ENCODE results near the gene PRKCA. TPM values are rescaled to one million over a fixed set of nuclear protein-coding genes. Genes with fewer than 3 reads are reported as not detected.

PRKCA gene
- polyA plus RNA-seq, 2 donors, result 1.2 to 1.3 TPM

DNA sequence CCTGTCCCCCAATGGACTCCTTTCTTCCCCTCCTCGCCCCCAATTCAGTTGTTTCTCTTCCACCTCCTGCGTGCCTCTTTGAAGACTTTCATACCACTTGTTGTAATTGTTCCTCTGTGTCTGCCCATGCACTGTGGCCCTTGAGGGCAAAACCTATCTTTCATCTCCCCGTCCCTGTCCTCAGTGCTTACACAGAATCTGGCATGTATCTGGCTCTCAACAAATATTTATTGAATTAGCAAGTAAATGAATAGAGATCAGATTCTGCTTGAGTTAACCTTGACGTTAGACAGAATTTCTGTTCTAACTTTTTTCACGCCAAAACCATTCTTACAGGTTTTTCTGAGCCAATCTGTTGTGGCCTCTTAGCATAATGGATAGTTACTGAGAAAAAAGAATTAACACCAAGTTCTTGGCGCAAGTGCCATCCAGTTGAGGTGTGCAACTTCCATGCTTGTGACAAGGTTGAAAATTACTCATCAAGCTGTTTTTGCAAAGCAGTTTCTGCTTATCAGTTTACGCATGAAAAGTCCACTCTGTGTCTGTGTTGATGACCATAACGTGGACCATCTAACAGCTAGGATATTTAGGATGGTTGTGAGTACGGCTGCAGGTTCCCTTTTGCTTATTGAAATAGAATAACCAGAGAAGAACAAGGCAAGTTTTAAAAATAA, 215.1 kb downstream of the PRKCA start:
- no peak overlapping the region for H3K27ac ChIP-seq (ENCODE audit: low read depth in 2 of 2, low read length in 1 of 2)
- no peak overlapping the region for H3K4me3 ChIP-seq (ENCODE audit: low read depth in 1 of 2, low read length in 2 of 2)
- no peaks in the 10 kb centered on the region for H3K27me3 ChIP-seq (ENCODE audit: control insufficient read depth in 1 of 2, insufficient read depth in 2 of 2, low read length in 2 of 2)
- no peaks in the 10 kb centered on the region for H3K4me1 ChIP-seq (ENCODE audit: control insufficient read depth in 2 of 2, insufficient read depth in 2 of 2, low read length in 1 of 2)
- no peaks in the 10 kb centered on the region for H3K9me3 ChIP-seq (ENCODE audit: control insufficient read depth in 2 of 2, insufficient read depth in 1 of 2, low read depth in 1 of 2, low read length in 1 of 2)
- no peaks in the 10 kb centered on the region for H3K36me3 ChIP-seq (ENCODE audit: control insufficient read depth in 2 of 2, insufficient read depth in 2 of 2, low read length in 1 of 2)
- WGBS, 2 donors, result 85 to 87% methylated on average over 9 of the region's 9 CpGs

- no peaks in the 10 kb centered on the region for H3K27me3 ChIP-seq (ENCODE audit: control insufficient read depth in 1 of 2, insufficient read depth in 2 of 2, low read length in 2 of 2)
- H3K36me3 ChIP-seq (ENCODE audit: control insufficient read depth in 2 of 2, insufficient read depth in 2 of 2, low read length in 1 of 2), result no peaks in the 10 kb centered on the region
- no peaks in the 10 kb centered on the region for H3K4me1 ChIP-seq (ENCODE audit: control insufficient read depth in 2 of 2, insufficient read depth in 2 of 2, low read length in 1 of 2)
- WGBS, 2 donors, result 84 to 88% methylated on average over 4 of the region's 4 CpGs
- H3K27ac ChIP-seq (ENCODE audit: low read depth in 2 of 2, low read length in 1 of 2), result no peak overlapping the region
- no peak overlapping the region for H3K4me3 ChIP-seq (ENCODE audit: low read depth in 1 of 2, low read length in 2 of 2)
- H3K9me3 ChIP-seq (ENCODE audit: control insufficient read depth in 2 of 2, insufficient read depth in 1 of 2, low read depth in 1 of 2, low read length in 1 of 2), result no peaks in the 10 kb centered on the region
These were observed 215.7 kb downstream of the PRKCA start for GRCh38 chr17:66518108-66518507.

- H3K36me3 ChIP-seq (ENCODE audit: control insufficient read depth in 2 of 2, insufficient read depth in 2 of 2, low read length in 1 of 2), result no peaks in the 10 kb centered on the region
- no peak overlapping the region for H3K4me3 ChIP-seq (ENCODE audit: low read depth in 1 of 2, low read length in 2 of 2)
- no peaks in the 10 kb centered on the region for H3K27me3 ChIP-seq (ENCODE audit: control insufficient read depth in 1 of 2, insufficient read depth in 2 of 2, low read length in 2 of 2)
- whole genome bisulfite sequencing, 2 donors, result 45 to 78% methylated on average over 2 of the region's 2 CpGs
- H3K4me1 ChIP-seq (ENCODE audit: control insufficient read depth in 2 of 2, insufficient read depth in 2 of 2, low read length in 1 of 2), result no peaks in the 10 kb centered on the region
- no peak overlapping the region for H3K27ac ChIP-seq (ENCODE audit: low read depth in 2 of 2, low read length in 1 of 2)
- H3K9me3 ChIP-seq (ENCODE audit: control insufficient read depth in 2 of 2, insufficient read depth in 1 of 2, low read depth in 1 of 2, low read length in 1 of 2), result no peaks in the 10 kb centered on the region
These were observed 216.3 kb downstream of the PRKCA start for GRCh38 chr17:66518677-66519076.

DNA sequence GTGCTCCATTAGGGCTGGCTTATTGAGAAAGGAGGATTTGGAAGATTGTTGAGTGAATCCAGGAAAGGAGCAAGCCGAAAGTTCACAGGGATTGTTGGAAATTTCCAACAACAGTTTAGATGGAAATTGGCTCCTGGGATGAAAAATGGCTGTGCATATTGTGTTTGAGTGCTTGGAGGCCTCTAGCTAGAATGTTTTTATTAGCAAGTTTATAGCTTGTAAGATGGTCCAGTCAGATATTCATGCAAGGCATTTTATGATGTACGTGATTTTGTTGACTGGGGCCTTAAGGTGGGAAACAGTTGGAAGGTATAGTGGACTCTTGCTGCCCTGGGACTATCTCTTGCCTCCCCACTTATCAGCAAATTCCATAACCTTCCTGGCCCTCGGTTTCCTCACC, 216.7 kb downstream of the PRKCA start:
- H3K9me3 ChIP-seq (ENCODE audit: control insufficient read depth in 2 of 2, insufficient read depth in 1 of 2, low read depth in 1 of 2, low read length in 1 of 2), result no peaks in the 10 kb centered on the region
- H3K4me3 ChIP-seq (ENCODE audit: low read depth in 1 of 2, low read length in 2 of 2), result no peak overlapping the region
- no peaks in the 10 kb centered on the region for H3K36me3 ChIP-seq (ENCODE audit: control insufficient read depth in 2 of 2, insufficient read depth in 2 of 2, low read length in 1 of 2)
- no peaks in the 10 kb centered on the region for H3K4me1 ChIP-seq (ENCODE audit: control insufficient read depth in 2 of 2, insufficient read depth in 2 of 2, low read length in 1 of 2)
- 84 to 93% methylated on average over 3 of the region's 3 CpGs for WGBS, 2 donors
- no peaks in the 10 kb centered on the region for H3K27me3 ChIP-seq (ENCODE audit: control insufficient read depth in 1 of 2, insufficient read depth in 2 of 2, low read length in 2 of 2)
- no peak overlapping the region for H3K27ac ChIP-seq (ENCODE audit: low read depth in 2 of 2, low read length in 1 of 2)

DNA sequence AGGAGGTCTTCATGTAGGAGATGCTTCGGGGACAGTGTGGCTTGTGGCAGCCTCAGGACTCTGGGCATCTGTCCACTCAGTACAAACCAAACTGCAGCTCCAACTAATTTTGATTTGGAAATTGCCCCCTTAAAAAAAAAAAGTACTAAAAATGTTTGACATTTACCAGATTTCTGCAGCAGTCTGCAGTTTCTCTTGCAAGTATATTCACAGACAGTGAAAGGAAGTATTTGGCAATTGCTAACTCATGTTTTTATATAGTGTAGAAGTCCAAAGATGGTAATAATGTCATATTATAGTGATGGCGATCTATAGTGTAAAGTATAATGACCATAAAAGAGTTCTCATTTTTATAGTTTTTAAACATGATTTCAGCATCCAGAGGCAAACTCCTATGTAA, 218.6 kb downstream of the PRKCA start:
- H3K27ac ChIP-seq (ENCODE audit: low read depth in 2 of 2, low read length in 1 of 2), result no peak overlapping the region
- H3K36me3 ChIP-seq (ENCODE audit: control insufficient read depth in 2 of 2, insufficient read depth in 2 of 2, low read length in 1 of 2), result no peaks in the 10 kb centered on the region
- no peaks in the 10 kb centered on the region for H3K9me3 ChIP-seq (ENCODE audit: control insufficient read depth in 2 of 2, insufficient read depth in 1 of 2, low read depth in 1 of 2, low read length in 1 of 2)
- H3K27me3 ChIP-seq (ENCODE audit: control insufficient read depth in 1 of 2, insufficient read depth in 2 of 2, low read length in 2 of 2), result no peaks in the 10 kb centered on the region
- WGBS, 2 donors, result 70 to 73% methylated on average over 2 of the region's 2 CpGs
- H3K4me1 ChIP-seq (ENCODE audit: control insufficient read depth in 2 of 2, insufficient read depth in 2 of 2, low read length in 1 of 2), result no peaks in the 10 kb centered on the region
- no peak overlapping the region for H3K4me3 ChIP-seq (ENCODE audit: low read depth in 1 of 2, low read length in 2 of 2)

DNA sequence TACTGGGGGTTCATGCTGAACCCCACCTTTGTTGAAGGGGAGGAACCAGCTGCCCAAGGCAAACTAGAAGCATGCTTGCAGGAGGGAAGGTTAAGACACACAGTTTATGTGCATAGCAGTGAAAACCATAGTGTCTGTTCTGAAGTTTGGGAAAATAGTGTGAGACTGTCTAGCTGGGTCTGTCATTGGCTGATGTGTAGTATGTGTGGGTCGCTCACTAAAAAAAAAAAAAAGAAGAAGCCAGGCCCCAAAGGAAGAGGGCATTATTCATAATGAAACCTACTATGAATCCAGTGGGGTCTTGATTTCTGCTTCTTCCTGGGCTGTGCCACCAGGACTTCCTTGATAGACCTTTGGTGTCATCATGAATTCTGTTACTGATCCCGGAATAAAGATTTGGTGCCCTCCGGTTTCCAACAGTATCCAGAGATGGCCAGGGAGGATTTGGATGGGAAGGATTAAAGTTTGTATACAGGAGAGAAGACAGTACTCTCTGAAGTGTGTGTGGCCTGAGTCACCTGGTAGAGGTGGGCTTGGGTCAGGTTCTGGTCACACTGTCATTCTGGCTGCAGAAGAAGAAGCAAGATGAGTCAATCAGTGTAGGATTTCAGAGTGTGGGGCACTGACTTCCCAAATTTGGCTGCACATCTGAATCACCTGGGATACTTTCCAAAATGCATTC, 220.3 kb downstream of the PRKCA start:
- Histone ChIP-seq H3K36me3 (ENCODE audit: control insufficient read depth in 2 of 2, insufficient read depth in 2 of 2, low read length in 1 of 2) (no peaks in the 10 kb centered on the region), H3K4me1 (ENCODE audit: control insufficient read depth in 2 of 2, insufficient read depth in 2 of 2, low read length in 1 of 2) (peaks cover 0 to 3% of the 10 kb centered on the region in 2 donors), H3K9me3 (ENCODE audit: control insufficient read depth in 2 of 2, insufficient read depth in 1 of 2, low read depth in 1 of 2, low read length in 1 of 2) (no peaks in the 10 kb centered on the region), H3K27ac (ENCODE audit: low read depth in 2 of 2, low read length in 1 of 2) (no peak overlapping the region), H3K27me3 (ENCODE audit: control insufficient read depth in 1 of 2, insufficient read depth in 2 of 2, low read length in 2 of 2) (no peaks in the 10 kb centered on the region), H3K4me3 (ENCODE audit: low read depth in 1 of 2, low read length in 2 of 2) (no peak overlapping the region)
- WGBS, 2 donors, result 89 to 93% methylated on average over 3 of the region's 3 CpGs

- no peaks in the 10 kb centered on the region for H3K9me3 ChIP-seq (ENCODE audit: control insufficient read depth in 2 of 2, insufficient read depth in 1 of 2, low read depth in 1 of 2, low read length in 1 of 2)
- no peaks in the 10 kb centered on the region for H3K36me3 ChIP-seq (ENCODE audit: control insufficient read depth in 2 of 2, insufficient read depth in 2 of 2, low read length in 1 of 2)
- WGBS, 2 donors, result 72 to 75% methylated on average over 6 of the region's 6 CpGs
- no peak overlapping the region for H3K4me3 ChIP-seq (ENCODE audit: low read depth in 1 of 2, low read length in 2 of 2)
- peak overlapping the region in 1 of 2 donors; percentile 24 for H3K27ac ChIP-seq (ENCODE audit: low read depth in 2 of 2, low read length in 1 of 2)
- H3K27me3 ChIP-seq (ENCODE audit: control insufficient read depth in 1 of 2, insufficient read depth in 2 of 2, low read length in 2 of 2), result no peaks in the 10 kb centered on the region
- peaks cover 0 to 3% of the 10 kb centered on the region in 2 donors for H3K4me1 ChIP-seq (ENCODE audit: control insufficient read depth in 2 of 2, insufficient read depth in 2 of 2, low read length in 1 of 2)
These were observed 221.2 kb downstream of the PRKCA start for GRCh38 chr17:66523378-66524200.

GRCh38 chr17:66524877-66525276, 222.5 kb downstream of the PRKCA start:
- Histone ChIP-seq H3K4me1 (ENCODE audit: control insufficient read depth in 2 of 2, insufficient read depth in 2 of 2, low read length in 1 of 2) (peaks cover 0 to 3% of the 10 kb centered on the region in 2 donors), H3K4me3 (ENCODE audit: low read depth in 1 of 2, low read length in 2 of 2) (no peak overlapping the region), H3K36me3 (ENCODE audit: control insufficient read depth in 2 of 2, insufficient read depth in 2 of 2, low read length in 1 of 2) (no peaks in the 10 kb centered on the region), H3K9me3 (ENCODE audit: control insufficient read depth in 2 of 2, insufficient read depth in 1 of 2, low read depth in 1 of 2, low read length in 1 of 2) (no peaks in the 10 kb centered on the region), H3K27me3 (ENCODE audit: control insufficient read depth in 1 of 2, insufficient read depth in 2 of 2, low read length in 2 of 2) (no peaks in the 10 kb centered on the region), H3K27ac (ENCODE audit: low read depth in 2 of 2, low read length in 1 of 2) (no peak overlapping the region)
- 89 to 93% methylated on average over 2 of the region's 2 CpGs for WGBS, 2 donors

DNA sequence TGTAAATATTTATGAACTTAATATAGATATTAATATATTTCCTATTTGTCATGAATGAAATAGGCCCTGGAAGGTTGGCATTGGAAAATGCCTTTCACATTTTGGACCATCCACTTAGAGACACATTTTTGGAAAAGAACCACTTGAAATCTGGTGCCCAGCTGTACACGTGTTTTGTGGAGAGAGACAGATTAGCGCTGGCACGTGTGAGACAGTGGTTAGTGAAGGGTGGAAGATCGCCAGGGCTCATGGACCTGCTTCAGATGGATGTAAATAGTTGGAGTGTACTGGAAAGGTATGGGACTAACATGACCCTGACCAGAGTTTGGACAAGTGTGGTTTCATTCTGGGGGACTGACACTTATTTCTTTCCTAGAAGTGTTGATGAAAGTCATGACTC, 222.9 kb downstream of the PRKCA start:
- Histone ChIP-seq H3K27me3 (ENCODE audit: control insufficient read depth in 1 of 2, insufficient read depth in 2 of 2, low read length in 2 of 2) (no peaks in the 10 kb centered on the region), H3K4me1 (ENCODE audit: control insufficient read depth in 2 of 2, insufficient read depth in 2 of 2, low read length in 1 of 2) (peaks cover 0 to 3% of the 10 kb centered on the region in 2 donors), H3K9me3 (ENCODE audit: control insufficient read depth in 2 of 2, insufficient read depth in 1 of 2, low read depth in 1 of 2, low read length in 1 of 2) (no peaks in the 10 kb centered on the region), H3K27ac (ENCODE audit: low read depth in 2 of 2, low read length in 1 of 2) (no peak overlapping the region), H3K4me3 (ENCODE audit: low read depth in 1 of 2, low read length in 2 of 2) (no peak overlapping the region), H3K36me3 (ENCODE audit: control insufficient read depth in 2 of 2, insufficient read depth in 2 of 2, low read length in 1 of 2) (no peaks in the 10 kb centered on the region)
- WGBS, 2 donors, result 72 to 79% methylated on average over 4 of the region's 4 CpGs
